Activated CD8-positive, alpha-beta memory T cell treated with anti-CD3 and anti-CD28 coated beads for 36 hours (primary cell): ENCODE data around the gene MEG3. TPM values are rescaled to one million over a fixed set of nuclear protein-coding genes. Genes with fewer than 3 reads are reported as not detected.

Experiments used
- CTCF ChIA-PET: fragments of 350-600 bp; sonication (Branson Sonifier 250); formaldehyde crosslinking; loops from one replicate; lab custom pipeline; 2021; ENCODE audit warnings: antibody characterized with exemption; lab: Charles Lee
- POLR2A ChIA-PET: fragments of 350-600 bp; sonication (Branson Sonifier 250); formaldehyde crosslinking; loops from one replicate; lab custom pipeline; 2021; ENCODE audit warnings: antibody characterized with exemption; lab: Charles Lee
- total RNA-seq, 2 experiments: library from RNA; stranded (reverse); gene quantifications; one replicate each; pipeline ENCODE4 v1.2.3, GENCODE V29; 2021

Gene MEG3
- total RNA-seq, 2 experiments from 2014 or later, result not detected

DNA sequence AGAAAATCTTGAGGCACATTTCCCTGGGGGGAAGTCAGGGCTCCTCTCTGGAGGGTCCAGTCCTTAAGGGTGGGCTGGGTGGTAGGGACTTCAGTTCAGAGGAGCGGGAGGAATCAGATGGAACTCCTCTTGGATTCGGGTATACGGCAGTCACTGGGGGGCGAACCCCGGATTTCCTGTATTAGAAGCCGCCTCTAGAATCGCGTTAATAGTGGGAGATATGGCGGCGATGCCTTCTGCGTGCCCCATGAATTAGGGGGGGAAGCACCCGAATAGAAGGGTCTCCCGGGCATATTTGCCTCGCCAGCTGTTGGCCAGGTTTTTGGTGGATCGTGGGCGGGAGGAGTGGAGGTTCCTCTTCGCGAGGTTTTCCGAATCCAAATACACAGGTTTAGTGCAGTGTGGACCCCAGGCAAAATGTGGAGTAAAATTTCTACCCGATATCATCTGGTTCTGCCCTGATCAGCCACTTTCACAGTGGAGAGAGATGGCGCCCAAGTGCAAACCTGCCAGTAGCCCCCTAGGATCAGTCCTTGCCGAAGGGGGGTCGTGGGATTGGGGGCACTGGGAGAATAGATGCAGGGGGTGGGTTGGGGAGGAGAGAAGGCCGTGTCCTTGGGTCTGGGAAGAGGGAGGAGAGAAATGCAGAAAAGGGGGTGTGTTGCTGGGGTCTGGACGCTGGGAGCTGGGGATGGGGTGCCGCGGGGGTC, 628 bp downstream of the MEG3 start:
- CTCF ChIA-PET, result no interaction called here

GRCh38 chr14:100827101-100828021, 1.4 kb downstream of the MEG3 start:
- POLR2A ChIA-PET, result no interaction called here
- CTCF ChIA-PET, result no interaction called here

More for the DNA sequence above, 628 bp downstream of the MEG3 start:
- POLR2A ChIA-PET, result no interaction called here

DNA sequence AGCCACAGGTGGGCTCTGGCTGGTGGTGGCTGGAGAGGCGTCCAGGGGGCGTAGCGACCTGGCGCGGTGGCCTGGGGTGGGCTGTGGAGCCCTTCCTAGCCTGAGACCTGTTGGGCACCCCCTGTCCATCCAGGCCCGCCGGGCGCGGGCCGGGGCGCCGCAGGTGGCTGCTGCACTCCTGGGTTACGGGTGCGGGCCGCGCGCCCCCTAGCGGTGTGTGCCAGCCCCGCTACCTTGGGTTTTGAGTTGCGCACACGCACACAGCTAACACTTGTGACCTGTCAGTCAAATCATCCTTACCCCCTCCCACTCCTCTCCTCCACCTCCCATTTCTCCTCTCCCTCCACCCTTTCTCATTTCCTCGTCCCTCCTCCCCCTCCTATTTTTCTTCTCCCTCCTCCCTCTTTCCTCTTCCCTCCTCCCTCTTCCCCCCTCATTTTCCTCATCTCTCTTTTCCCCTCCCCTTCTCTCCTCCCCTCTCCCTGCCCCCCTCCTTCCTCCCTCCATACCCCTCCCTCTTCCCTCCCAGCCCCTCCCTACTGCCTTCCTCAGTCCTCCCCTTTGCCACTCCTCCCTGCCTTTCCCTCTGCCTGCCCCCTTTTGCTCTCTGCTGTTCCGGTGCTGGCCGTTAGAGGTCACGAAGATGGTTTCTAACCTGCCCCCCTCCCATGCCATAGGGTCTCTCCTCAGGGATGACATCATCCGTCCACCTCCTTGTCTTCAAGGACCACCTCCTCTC, 2.3 kb downstream of the MEG3 start:
- ChIA-PET POLR2A (no interaction called here), CTCF (no interaction called here)

GRCh38 chr14:100830681-100831080, 4.8 kb downstream of the MEG3 start:
- ChIA-PET POLR2A (no interaction called here), CTCF (no interaction called here)

GRCh38 chr14:100832311-100832960, 6.5 kb downstream of the MEG3 start:
- CTCF ChIA-PET, result no interaction called here
- POLR2A ChIA-PET, result no interaction called here

GRCh38 chr14:100834082-100834793, 8.3 kb downstream of the MEG3 start:
- ChIA-PET CTCF (no interaction called here), POLR2A (no interaction called here)

GRCh38 chr14:100834794-100835547, 9.1 kb downstream of the MEG3 start:
- ChIA-PET CTCF (no interaction called here), POLR2A (no interaction called here)

GRCh38 chr14:100835548-100836310, 9.8 kb downstream of the MEG3 start:
- CTCF ChIA-PET, result no interaction called here

DNA sequence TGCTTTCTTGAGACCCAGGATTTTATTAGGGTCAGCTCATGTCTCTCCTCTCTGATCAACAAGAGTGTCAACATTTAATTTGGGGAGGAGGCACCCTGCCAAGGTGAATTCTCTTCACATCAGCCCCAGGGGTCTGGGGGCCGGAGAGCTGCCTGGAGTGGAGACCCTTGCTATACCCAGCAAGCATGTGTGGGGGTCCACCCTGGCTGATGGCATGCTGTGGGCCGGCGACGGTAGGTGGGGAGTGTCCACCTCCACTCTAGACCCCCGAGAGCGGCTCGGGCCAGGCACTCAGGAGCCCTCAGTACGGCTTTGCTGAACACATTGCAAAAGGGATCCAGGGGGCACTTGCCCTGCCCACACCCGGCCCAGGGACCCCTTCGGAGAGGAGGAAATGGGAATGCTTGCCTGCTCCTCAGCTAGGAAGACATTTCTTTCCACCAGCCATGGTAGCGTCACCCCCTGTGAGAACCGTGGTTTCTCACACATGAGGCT, 10.4 kb downstream of the MEG3 start:
- CTCF ChIA-PET, result no interaction called here

More at GRCh38 chr14:100835548-100836310, 9.8 kb downstream of the MEG3 start:
- POLR2A ChIA-PET, result no interaction called here

DNA sequence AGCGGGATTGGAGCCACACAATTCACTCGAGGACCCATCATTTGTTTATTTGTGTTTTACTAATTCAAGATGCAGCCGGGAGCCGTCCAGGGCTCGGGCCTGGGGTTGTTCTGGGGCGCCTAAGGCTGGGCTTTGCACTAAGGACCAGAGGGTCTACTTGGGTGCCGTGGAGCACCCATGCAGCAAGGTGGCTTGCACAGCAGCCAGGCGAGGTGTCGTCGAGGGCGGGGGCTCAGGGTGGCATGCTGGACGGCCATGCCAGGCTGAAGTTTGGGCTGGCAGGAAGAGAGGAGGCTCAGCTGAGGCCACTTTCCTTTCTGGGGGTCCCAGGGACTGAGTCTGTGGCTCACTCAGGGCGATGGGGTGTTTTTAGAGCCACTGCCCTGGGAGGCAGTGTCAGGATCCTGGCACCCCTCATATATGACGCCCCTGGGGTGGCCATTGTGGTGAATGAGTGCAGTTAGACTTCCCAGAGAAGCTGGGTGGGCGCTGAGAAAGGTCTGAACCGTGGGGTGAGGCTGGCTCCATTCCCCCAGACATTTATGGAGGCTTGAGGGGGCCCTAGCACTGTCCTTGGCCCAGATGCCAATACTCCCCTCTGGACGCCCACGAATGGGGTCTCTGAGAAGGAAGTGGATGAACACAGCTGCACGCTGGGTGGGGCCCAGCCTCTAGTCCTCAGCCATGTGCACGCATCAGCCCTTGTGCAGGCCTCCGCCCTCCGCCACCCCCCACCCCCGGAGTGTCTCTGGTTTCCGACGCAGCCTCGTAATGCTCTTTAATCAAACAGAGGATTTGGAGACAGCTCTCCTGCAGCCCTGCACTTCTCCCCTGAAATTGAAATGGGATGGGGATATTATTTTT, 11.3 kb downstream of the MEG3 start:
- CTCF ChIA-PET, result no interaction called here
- POLR2A ChIA-PET, result no interaction called here

More for the DNA sequence above, 10.4 kb downstream of the MEG3 start:
- POLR2A ChIA-PET, result no interaction called here

DNA sequence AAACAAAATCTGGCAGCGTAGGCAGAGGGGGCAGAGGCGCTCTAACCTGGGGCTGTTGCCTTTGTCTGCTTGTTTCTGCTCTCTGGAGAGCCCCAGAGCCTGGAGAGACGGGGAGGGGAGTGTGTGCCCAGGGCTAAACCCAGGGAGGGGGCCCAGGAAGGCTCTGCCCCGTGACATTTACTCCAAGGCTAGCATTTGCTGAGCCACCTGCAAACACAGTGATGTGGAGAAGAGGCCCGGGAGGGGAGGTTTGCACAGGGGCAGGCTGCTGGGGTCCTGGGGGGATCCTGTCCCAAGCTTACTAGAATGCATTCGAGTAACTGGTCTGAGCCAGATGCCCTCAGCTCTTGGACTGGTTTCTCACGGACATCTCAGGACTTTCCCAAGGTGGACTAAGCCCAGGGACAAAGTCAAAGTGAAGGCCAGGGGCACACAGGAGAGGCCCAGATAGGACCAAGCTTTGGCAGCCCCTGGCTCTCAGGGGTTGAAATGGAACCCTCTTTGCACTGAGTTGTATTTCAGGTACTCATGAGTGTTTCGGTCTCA, 12.0 kb downstream of the MEG3 start:
- POLR2A ChIA-PET, result no interaction called here
- CTCF ChIA-PET, result no interaction called here

DNA sequence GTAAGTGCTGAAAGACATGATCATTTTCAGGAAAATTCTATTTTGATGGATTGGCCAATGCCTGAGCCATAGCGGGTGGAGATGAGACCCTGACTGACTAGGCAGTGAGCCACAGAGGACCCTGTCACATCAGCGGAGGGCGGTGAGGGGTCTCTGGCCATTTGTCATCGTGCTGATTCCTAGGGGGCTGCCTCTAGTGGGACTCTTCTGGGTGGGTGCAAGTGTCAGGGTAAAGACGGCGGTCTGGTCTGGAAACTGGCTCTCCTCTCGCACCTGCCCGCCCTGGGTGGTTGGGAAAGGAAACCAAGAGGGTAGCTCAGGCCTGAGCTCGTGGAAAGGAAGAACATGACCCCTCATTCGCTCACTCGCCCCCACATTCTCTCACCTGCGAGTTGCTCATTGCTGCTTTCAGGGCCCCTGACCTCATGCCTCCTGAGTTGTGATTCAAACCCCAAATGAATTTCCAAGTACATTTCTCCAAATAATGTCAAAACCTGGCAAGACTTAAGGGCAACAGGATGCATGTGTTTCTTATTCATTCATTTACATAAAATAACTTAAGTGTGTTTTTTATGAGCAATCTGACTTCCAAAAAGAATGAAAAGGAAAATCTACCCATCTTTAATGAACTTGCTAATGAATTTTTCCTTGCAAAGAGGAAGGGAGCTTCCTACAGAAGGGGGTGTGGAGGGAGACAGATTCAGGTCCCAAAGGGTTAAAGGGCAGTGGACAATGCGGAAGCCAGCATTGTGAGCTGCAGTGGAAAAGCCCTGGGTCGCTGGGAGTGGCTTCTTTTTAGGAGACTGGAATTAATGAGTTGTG, 12.8 kb downstream of the MEG3 start:
- POLR2A ChIA-PET, result no interaction called here
- CTCF ChIA-PET, result no interaction called here

DNA sequence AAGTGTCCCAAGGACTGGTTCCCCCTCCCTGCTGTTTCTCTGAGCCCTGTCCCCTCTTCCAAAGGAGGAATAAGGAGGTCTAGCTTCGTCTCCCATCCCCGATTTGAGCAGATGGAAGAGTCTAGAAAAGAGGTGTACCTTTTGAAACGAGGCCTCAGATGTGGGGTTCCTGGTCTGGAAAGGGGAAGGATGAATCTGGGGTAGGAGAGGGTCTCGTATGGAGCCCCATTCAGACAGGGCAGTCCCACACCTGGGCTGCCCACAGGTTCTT, 13.3 kb downstream of the MEG3 start:
- ChIA-PET POLR2A (no interaction called here), CTCF (no interaction called here)

DNA sequence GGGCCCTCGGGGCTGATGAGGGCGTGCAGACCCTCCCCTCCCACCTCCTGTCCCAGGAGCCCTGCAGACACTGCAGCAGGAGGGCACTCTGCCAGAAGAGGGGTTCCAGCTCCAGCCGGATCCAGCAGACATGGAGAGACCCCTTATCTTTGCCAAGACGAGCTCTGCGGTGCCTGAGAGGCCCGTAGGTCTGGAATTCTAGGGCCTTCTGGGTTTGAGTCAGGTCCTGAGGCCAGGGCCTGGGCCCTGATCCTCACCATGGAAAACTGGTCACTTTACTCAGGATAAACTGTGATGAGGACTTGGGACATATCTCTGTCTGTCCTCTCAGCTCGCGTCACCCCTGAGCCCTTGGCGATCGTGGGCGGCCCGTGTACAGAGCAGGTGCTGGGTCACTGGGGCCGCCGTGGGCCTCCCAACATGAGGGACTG, 13.8 kb downstream of the MEG3 start:
- ChIA-PET POLR2A (no interaction called here), CTCF (no interaction called here)

GRCh38 chr14:100840286-100841065, 14.6 kb downstream of the MEG3 start:
- ChIA-PET CTCF (no interaction called here), POLR2A (no interaction called here)
